Activated CD8-positive, alpha-beta T cell treated with anti-CD3 and anti-CD28 coated beads, Interleukin-2, amount 10 ng/mL, durations not matched to agents 7 days and 5 days (primary cell): Measurements from ENCODE around the gene WDR1. TPM values are rescaled to one million over a fixed set of nuclear protein-coding genes. Genes with fewer than 3 reads are reported as not detected.

Source experiments
- ATAC-seq: fragments of 150-1000 bp; cut with Tn5 transposase; one replicate; pipeline ENCODE4 v1.10.0; 2021; ENCODE audit warnings: moderate library complexity
- CTCF ChIA-PET: fragments of 350-600 bp; sonication (Branson Sonifier 250); formaldehyde crosslinking; loops from one replicate; lab custom pipeline; 2021; ENCODE audit warnings: antibody characterized with exemption; lab: Charles Lee
- POLR2A ChIA-PET: fragments of 350-600 bp; sonication (Branson Sonifier 250); formaldehyde crosslinking; loops from one replicate; lab custom pipeline; 2021; ENCODE audit warnings: antibody characterized with exemption; lab: Charles Lee
- DNase-seq: peaks from one replicate; pipeline ENCODE4 v3.0.0-alpha.2; 2020
- H3K27ac Mint-ChIP-seq: one replicate; pipeline ENCODE4 v1.8.0; 2021; ENCODE audit warnings: mild to moderate bottlenecking, mixed read lengths
- H3K27me3 Mint-ChIP-seq: one replicate; pipeline ENCODE4 v1.8.0; 2021; ENCODE audit warnings: low read depth, mixed read lengths
- H3K36me3 Mint-ChIP-seq: one replicate; pipeline ENCODE4 v1.8.0; 2021; ENCODE audit warnings: low read depth, mixed read lengths
- H3K4me1 Mint-ChIP-seq: one replicate; pipeline ENCODE4 v1.8.0; 2021; ENCODE audit warnings: low read depth, mixed read lengths
- H3K4me3 Mint-ChIP-seq: one replicate; pipeline ENCODE4 v1.8.0; 2021; ENCODE audit warnings: mild to moderate bottlenecking, mixed read lengths
- H3K9me3 Mint-ChIP-seq: one replicate; pipeline ENCODE4 v1.8.0; 2022; ENCODE audit warnings: mixed read lengths; ENCODE audit not compliant: insufficient read depth
- microRNA-seq: library from miRNA; unstranded; fragments of <30 nt; microRNA quantifications from one replicate; pipeline ENCODE4 v1.2.0, GENCODE V29; 2022
- total RNA-seq, 2 experiments: library from RNA; stranded (reverse); gene quantifications; one replicate each; pipeline ENCODE4 v1.2.3, GENCODE V29; 2021

WDR1 gene
- total RNA-seq, 2 experiments from 2014 or later, result 516 to 550 TPM

- Mint-ChIP-seq H3K27me3 (peaks cover 6% of the 10 kb centered on the region), H3K27ac (no peak overlapping the region), H3K36me3 (no peaks in the 10 kb centered on the region), H3K4me1 (peaks cover 20% of the 10 kb centered on the region), H3K4me3 (no peak overlapping the region), H3K9me3 (no peaks in the 10 kb centered on the region)
- DNase-seq (no peak), ATAC-seq (no peak)
- ChIA-PET POLR2A (no interaction called here), CTCF (interaction anchor here (2.8 kb wide), 1 partner anchor 12 kb away, joined by 9 read pairs; no protein-coding TSS in a partner anchor)
Measured at GRCh38 chr4:10030972-10031667, 85.5 kb downstream of the WDR1 start.

GRCh38 chr4:10029403-10029802 is 87.2 kb downstream of the WDR1 start:
- CTCF ChIA-PET, result no interaction called here
- DNase-seq (no peak), ATAC-seq (no peak)
- Mint-ChIP-seq H3K9me3 (no peaks in the 10 kb centered on the region), H3K36me3 (no peaks in the 10 kb centered on the region), H3K4me1 (peaks cover 20% of the 10 kb centered on the region), H3K27ac (no peak overlapping the region), H3K4me3 (no peak overlapping the region), H3K27me3 (peaks cover 10% of the 10 kb centered on the region)
- POLR2A ChIA-PET, result no interaction called here

GRCh38 chr4:10028910-10029309 is 87.7 kb downstream of the WDR1 start:
- H3K4me3 Mint-ChIP-seq, result no peak overlapping the region
- ATAC-seq (no peak), DNase-seq (no peak)
- no peak overlapping the region for H3K27ac Mint-ChIP-seq
- ChIA-PET POLR2A (no interaction called here), CTCF (no interaction called here)
- peaks cover 12% of the 10 kb centered on the region for H3K27me3 Mint-ChIP-seq
- H3K4me1 Mint-ChIP-seq, result peaks cover 19% of the 10 kb centered on the region
- H3K36me3 Mint-ChIP-seq, result no peaks in the 10 kb centered on the region
- no peaks in the 10 kb centered on the region for H3K9me3 Mint-ChIP-seq

GRCh38 chr4:10026485-10026884 is 90.1 kb downstream of the WDR1 start:
- DNase-seq, result no peak
- no peak for ATAC-seq
- ChIA-PET CTCF (interaction anchor here (1.8 kb wide), 1 partner anchor 11 kb away, joined by 6 read pairs; no protein-coding TSS in a partner anchor), POLR2A (no interaction called here)
- Mint-ChIP-seq H3K4me3 (no peak overlapping the region), H3K27ac (no peak overlapping the region), H3K27me3 (peaks cover 12% of the 10 kb centered on the region), H3K36me3 (no peaks in the 10 kb centered on the region), H3K9me3 (no peaks in the 10 kb centered on the region), H3K4me1 (no peaks in the 10 kb centered on the region)

GRCh38 chr4:10025230-10025806 is 91.3 kb downstream of the WDR1 start:
- ATAC-seq, result no peak
- H3K9me3 Mint-ChIP-seq, result no peaks in the 10 kb centered on the region
- DNase-seq, result no peak
- no peak overlapping the region for H3K4me3 Mint-ChIP-seq
- H3K4me1 Mint-ChIP-seq, result no peaks in the 10 kb centered on the region
- H3K27ac Mint-ChIP-seq, result no peak overlapping the region
- H3K27me3 Mint-ChIP-seq, result peaks cover 12% of the 10 kb centered on the region
- POLR2A ChIA-PET, result no interaction called here
- CTCF ChIA-PET, result interaction anchor here (1.3 to 1.8 kb wide), 2 partner anchors 10 to 15 kb away, joined by 3 to 6 read pairs; no protein-coding TSS in a partner anchor
- H3K36me3 Mint-ChIP-seq, result no peaks in the 10 kb centered on the region

Small RNAs within 50 kb of the gene (microRNA-seq; reads per million reads assigned to microRNA genes)
- 6.9 reads per million, percentile 13 among the genes with 10 or more reads in this experiment for gene MIR3138

Other genes starting within 250 kb of the WDR1 start
- gene SLC2A9, start 95.3 kb downstream of the WDR1 start, total RNA-seq, result 1 to 10 TPM; 1.3 to 1.7 TPM